ENCODE results near the gene PEX16.

PEX16 gene

GRCh38 chr11:45872651-45873356 is 44.9 kb downstream of the PEX16 start:
- DNase-seq, result no peak

- no peak for DNase-seq
Observed at GRCh38 chr11:45871638-45872037, 46.0 kb downstream of the PEX16 start.

GRCh38 chr11:45870706-45871105 is 47.0 kb downstream of the PEX16 start:
- no peak for DNase-seq

- no peak for DNase-seq
Observed at GRCh38 chr11:45869551-45869950, 48.1 kb downstream of the PEX16 start.

GRCh38 chr11:45864041-45864440 is 53.6 kb downstream of the PEX16 start:
- DNase-seq, result no peak

GRCh38 chr11:45860764-45861510 is 56.7 kb downstream of the PEX16 start:
- no peak for DNase-seq

GRCh38 chr11:45860348-45860747 is 57.3 kb downstream of the PEX16 start:
- no peak for DNase-seq

All from effector CD4-positive, alpha-beta T cell (primary cell).